ENCODE measurements around the gene OSMR.

The OSMR gene

DNA sequence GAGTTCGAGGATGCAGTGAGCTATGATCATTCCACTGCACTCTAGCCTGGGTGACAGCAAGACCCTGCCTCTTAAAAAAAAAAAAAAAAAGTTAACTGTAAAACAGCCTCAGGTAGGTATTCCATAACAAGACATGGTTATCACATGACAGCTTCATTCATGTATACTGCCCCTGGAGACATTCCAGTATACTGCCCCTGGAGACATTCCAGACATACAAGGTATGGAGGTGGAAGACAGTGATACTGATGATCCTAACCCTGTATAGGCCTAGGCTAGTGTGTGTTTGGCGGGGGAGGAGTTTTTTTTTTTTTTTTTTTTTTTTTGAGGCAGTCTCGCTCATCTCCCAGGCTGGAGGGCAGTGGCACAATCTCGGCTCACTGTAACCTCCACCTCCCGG, 122.9 kb downstream of the OSMR start:
- TF ChIP-seq TAF1 (IDR thresholded peaks at IDR 0.05; ENCODE audit: borderline replicate concordance, insufficient read depth, low read length) (no peak), POLR2AphosphoS5 (IDR thresholded peaks at IDR 0.05; ENCODE audit: low read depth, low read length) (no peak), FOXP2 (optimal IDR thresholded peaks at IDR 0.05; ENCODE audit: borderline replicate concordance, extremely low read depth, extremely low read length, insufficient read depth) (no peak), SIN3A (IDR thresholded peaks at IDR 0.05; ENCODE audit: borderline replicate concordance, insufficient read depth, low read length) (no peak)
- TF ChIP-seq, protein P1, sequence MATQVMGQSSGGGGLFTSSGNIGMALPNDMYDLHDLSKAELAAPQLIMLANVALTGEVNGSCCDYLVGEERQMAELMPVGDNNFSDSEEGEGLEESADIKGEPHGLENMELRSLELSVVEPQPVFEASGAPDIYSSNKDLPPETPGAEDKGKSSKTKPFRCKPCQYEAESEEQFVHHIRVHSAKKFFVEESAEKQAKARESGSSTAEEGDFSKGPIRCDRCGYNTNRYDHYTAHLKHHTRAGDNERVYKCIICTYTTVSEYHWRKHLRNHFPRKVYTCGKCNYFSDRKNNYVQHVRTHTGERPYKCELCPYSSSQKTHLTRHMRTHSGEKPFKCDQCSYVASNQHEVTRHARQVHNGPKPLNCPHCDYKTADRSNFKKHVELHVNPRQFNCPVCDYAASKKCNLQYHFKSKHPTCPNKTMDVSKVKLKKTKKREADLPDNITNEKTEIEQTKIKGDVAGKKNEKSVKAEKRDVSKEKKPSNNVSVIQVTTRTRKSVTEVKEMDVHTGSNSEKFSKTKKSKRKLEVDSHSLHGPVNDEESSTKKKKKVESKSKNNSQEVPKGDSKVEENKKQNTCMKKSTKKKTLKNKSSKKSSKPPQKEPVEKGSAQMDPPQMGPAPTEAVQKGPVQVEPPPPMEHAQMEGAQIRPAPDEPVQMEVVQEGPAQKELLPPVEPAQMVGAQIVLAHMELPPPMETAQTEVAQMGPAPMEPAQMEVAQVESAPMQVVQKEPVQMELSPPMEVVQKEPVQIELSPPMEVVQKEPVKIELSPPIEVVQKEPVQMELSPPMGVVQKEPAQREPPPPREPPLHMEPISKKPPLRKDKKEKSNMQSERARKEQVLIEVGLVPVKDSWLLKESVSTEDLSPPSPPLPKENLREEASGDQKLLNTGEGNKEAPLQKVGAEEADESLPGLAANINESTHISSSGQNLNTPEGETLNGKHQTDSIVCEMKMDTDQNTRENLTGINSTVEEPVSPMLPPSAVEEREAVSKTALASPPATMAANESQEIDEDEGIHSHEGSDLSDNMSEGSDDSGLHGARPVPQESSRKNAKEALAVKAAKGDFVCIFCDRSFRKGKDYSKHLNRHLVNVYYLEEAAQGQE (IDR thresholded peaks at IDR 0.05; ENCODE audit: insufficient read depth in 1 of 2, low read depth in 2 of 2, low read length in 2 of 2), result no peak

DNA sequence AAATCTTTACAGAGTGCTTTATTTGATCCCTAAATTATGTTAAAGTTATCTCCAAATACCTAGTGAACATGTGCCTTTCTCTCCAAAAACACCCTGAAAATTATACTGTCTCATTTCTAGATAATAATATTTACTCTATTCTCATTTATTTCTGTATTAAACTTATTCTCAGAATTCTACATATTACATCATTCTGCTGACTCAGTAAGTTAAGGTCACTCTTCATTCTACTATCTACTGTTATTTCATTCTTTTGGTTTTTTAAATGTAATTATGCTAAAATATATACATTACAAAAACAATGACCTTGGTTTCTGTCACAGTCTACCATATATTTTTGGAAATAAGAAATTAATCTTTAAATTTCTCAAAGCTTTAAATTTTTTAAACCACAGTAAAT, 132.2 kb downstream of the OSMR start:
- no peak for TF ChIP-seq TAF1 (IDR thresholded peaks at IDR 0.05; ENCODE audit: borderline replicate concordance, insufficient read depth, low read length)
- TF ChIP-seq FOXP2 (optimal IDR thresholded peaks at IDR 0.05; ENCODE audit: borderline replicate concordance, extremely low read depth, extremely low read length, insufficient read depth), result no peak
- TF ChIP-seq SIN3A (IDR thresholded peaks at IDR 0.05; ENCODE audit: borderline replicate concordance, insufficient read depth, low read length), result no peak
- TF ChIP-seq POLR2AphosphoS5 (IDR thresholded peaks at IDR 0.05; ENCODE audit: low read depth, low read length), result no peak
- TF ChIP-seq, protein P1 (IDR thresholded peaks at IDR 0.05; ENCODE audit: insufficient read depth in 1 of 2, low read depth in 2 of 2, low read length in 2 of 2), result no peak

DNA sequence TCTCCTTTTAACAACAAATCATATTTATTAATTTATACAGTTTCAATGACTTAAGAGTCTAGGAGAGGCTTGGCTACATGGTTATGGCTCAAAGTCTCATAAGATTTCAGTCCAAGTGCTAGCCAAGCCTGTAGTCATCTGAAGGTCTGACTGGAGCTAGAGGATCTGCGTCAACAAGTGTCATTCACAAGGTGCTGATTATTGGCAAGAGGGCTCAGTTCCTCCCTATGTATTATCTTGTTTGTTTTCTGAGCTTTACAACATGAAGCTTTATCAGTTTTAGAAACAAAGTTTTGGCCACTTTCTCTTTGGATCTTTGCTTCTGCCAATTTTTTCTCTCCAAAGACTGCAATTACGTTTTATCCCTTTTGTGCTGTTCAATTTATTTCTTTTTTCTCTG, 133.7 kb downstream of the OSMR start:
- TF ChIP-seq TAF1 (IDR thresholded peaks at IDR 0.05; ENCODE audit: borderline replicate concordance, insufficient read depth, low read length), result no peak
- TF ChIP-seq, protein P1 (IDR thresholded peaks at IDR 0.05; ENCODE audit: insufficient read depth in 1 of 2, low read depth in 2 of 2, low read length in 2 of 2), result no peak
